MM.1S (cell line): Measurements from ENCODE around the gene KCNJ16.

Source experiments
- CTCF ChIP-seq: fragments of 300-600 bp; sonication (generic); IDR thresholded peaks from 2 replicates; pipeline ENCODE4 v1.5.1; 2016; ENCODE audit warnings: antibody characterized with exemption, low read length, mixed read lengths
- EZH2 ChIP-seq: fragments of 300-600 bp; sonication (generic); optimal IDR thresholded peaks from 2 replicates; pipeline ENCODE3; 2017; ENCODE audit warnings: low read depth, mild to moderate bottlenecking, antibody characterized with exemption, low read length, mixed read lengths
- EZH2phosphoT487 ChIP-seq: fragments of 300-600 bp; sonication (generic); IDR thresholded peaks from 2 replicates; pipeline ENCODE4 v1.6.1; 2018; ENCODE audit warnings: antibody characterized with exemption, low read length

- TF ChIP-seq EZH2 (no peak), CTCF (no peak), EZH2phosphoT487 (no peak)
These were observed 85.0 kb downstream of the KCNJ16 start for GRCh38 chr17:70159980-70160379.
